Central memory CD4-positive, alpha-beta T cell (primary cell): Measurements from ENCODE around the gene ZNF366.

Experiments used
- DNase-seq: peaks from one replicate; pipeline ENCODE4 v3.0.0; 2022

ZNF366 gene

GRCh38 chr5:72488756-72489155 lies 18.5 kb downstream of the ZNF366 start:
- no peak for DNase-seq

- DNase-seq: no peak
Measured at GRCh38 chr5:72487177-72487576, 20.0 kb downstream of the ZNF366 start.

DNA sequence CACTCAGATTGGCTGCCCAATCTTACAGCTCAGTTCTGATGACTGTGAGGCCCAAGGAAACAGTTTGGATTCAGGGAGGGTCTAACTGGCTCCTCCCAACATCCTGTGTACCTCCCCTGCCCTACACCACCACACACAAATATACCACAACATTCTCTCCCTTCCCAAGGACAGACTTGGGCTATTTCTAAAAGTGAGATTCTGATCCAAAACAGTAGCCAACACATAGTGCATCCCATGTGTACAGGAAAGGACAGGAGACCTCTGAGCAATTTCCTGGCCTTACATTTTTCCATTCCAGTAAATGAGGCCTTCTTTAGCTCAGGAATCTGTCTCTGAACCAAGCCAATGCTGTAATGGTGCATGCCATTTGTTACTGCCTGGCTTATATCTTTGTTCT lies 20.8 kb downstream of the ZNF366 start:
- DNase-seq: no peak

DNA sequence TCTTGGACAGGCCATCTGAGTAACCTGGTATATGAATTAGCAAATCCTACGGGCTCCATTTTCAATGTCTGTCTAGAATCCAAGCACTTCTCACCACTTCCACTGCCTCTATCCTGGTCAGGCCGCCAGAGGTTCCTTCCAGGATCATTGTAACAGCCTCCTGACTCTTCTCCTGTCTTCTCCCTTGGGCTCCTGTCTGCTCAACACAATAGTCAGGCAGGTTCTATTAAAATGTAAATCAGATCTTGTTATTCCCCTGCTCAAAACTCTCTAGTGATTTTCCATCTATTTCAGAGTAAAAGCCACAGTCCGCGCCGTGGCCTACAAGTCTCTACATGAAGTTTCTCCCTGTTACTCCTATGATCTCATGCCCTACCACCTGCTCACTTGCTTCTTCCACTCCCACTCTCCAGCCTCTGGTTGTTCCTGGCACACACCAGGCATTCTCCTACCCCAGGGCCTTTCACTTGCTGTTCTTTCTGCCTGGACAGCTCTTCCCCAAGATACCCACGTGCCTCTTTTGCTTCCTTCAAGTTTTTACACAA lies 21.7 kb downstream of the ZNF366 start:
- no peak for DNase-seq

- DNase-seq: no peak
Measured at GRCh38 chr5:72482046-72482445, 25.2 kb downstream of the ZNF366 start.

GRCh38 chr5:72480841-72481240 lies 26.4 kb downstream of the ZNF366 start:
- no peak for DNase-seq

GRCh38 chr5:72479921-72480320 lies 27.3 kb downstream of the ZNF366 start:
- DNase-seq: no peak

DNA sequence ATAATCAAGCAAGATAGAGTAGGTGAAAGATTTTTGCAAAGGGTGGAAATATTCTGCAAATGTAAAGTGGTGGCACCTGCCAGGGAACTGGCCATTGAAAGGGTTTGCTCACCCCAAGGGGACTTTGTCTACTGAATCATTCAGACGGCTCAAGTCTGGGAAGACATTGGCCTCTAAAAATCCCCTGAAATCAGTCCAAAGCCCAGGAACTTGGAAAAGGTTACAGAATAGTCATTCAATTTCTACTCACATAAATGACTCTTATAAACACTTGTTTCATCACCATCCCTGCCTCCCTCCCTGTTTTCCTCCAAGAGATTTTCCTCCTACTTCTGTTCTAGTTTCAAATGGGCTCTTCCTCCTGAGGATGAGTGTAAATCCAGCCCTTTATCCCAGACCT lies 28.5 kb downstream of the ZNF366 start:
- DNase-seq: no peak

GRCh38 chr5:72478276-72478675 lies 28.9 kb downstream of the ZNF366 start:
- DNase-seq: no peak

- DNase-seq: no peak
Measured at GRCh38 chr5:72477644-72478043, 29.6 kb downstream of the ZNF366 start.

GRCh38 chr5:72477176-72477575 lies 30.0 kb downstream of the ZNF366 start:
- no peak for DNase-seq

- no peak for DNase-seq
Measured at GRCh38 chr5:72476721-72477120, 30.5 kb downstream of the ZNF366 start.

DNA sequence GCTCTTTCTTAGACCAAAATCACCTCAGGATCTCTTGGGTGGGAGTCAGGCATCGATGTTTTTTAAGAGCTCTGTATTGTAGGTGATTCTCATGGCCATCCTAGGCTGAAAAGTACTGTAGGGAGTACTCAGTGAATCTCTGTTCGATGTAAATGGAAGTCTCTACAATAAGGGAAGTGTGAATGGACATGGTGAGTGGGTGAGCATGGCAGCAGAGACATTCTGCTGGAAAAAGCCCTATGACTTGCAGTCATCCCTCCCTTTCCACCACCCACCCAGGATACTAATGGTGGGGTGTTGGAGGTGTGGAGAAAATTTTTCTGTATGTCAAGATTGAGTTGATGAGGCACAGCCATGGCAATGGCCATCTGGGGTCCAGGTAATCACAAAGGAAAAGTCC lies 30.9 kb downstream of the ZNF366 start:
- DNase-seq: no peak

- DNase-seq: no peak
Measured at GRCh38 chr5:72474516-72474915, 32.7 kb downstream of the ZNF366 start.

GRCh38 chr5:72474046-72474500 lies 33.1 kb downstream of the ZNF366 start:
- DNase-seq: no peak

GRCh38 chr5:72472666-72473422 lies 34.4 kb downstream of the ZNF366 start:
- DNase-seq: no peak

- no peak for DNase-seq
Measured at GRCh38 chr5:72472031-72472430, 35.2 kb downstream of the ZNF366 start.

- no peak for DNase-seq
Measured at GRCh38 chr5:72470826-72471225, 36.4 kb downstream of the ZNF366 start.

- no peak for DNase-seq
Measured at GRCh38 chr5:72468606-72469005, 38.6 kb downstream of the ZNF366 start.

GRCh38 chr5:72468024-72468423 lies 39.2 kb downstream of the ZNF366 start:
- no peak for DNase-seq

- no peak for DNase-seq
Measured at GRCh38 chr5:72467461-72467860, 39.7 kb downstream of the ZNF366 start.

DNA sequence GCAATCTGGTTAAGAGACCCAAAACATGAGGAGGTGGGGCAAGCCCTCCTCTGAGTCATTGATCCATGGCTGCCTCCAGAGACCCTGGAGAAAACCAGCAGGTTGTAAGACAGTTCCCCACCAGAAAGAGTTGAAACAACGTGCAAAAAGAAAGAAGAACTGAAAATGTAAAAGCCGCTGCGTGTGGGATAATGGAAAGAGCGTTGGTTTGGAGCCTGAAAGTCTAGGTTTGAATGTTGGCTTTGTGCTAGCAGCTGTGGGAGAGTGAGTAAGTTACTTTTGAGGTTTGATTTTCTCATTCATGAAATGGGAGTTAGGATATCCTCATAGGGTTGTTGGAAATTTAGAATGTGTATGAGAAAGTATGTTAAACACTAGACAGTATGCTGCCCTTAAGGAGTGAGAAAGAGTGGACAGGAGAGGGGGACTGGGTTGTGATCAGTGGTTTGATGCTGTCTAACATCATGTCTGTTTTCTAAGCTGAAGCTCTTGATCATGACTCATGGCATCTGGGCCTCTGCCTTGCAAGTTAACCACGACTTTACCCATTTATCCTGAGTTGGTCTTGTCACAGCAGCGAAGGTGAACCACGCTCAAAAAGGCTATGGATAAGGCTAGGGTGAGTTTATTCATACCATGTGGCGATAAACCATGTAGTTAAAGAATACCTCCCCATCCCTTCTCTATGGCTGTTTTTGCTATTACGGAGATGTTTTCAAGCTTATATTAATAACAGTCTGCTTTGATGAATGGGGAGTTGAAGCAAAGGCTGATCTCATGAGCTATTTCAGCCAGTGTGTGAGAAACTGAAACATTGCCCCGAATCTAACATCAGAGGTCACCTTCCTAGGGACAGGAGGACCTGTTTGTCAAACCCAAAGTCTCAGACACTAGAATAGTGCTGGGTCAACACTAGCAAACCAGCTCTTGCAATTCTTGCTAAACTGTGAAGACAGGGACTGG lies 41.3 kb downstream of the ZNF366 start:
- DNase-seq: no peak

DNA sequence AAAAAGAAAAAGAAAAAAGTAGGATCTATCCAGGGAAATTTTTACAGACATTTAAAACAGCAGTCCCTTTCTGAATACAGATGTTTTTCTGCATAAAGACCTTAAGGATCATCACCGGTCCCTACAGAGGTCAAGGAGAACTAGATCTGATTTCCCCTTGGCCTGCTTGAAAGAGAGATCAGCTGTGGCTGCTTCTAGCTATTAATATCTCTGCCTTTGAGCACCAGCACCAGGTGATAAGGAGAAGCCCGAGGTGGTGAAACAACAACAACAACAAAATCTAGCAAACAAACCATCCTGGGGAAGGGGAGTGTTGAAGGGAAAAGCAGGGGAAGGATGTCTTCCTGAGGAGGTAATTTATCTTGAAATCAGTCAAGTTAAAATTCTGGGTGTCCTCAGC lies 42.1 kb downstream of the ZNF366 start:
- DNase-seq: no peak

- DNase-seq: no peak
Measured at GRCh38 chr5:72464071-72464470, 43.1 kb downstream of the ZNF366 start.
